Esophagus muscularis mucosa (tissue), 3 donors: ENCODE results near the gene NUP93.

Experiments
- POLR2A ChIP-seq: fragments of 450-650 bp; IDR thresholded peaks from one replicate; pipeline ENCODE4 v1.6.1; 2017; ENCODE audit warnings: antibody characterized with exemption, moderate library complexity, mild to moderate bottlenecking, low read depth
- TF ChIP-seq, protein P1 (sequence below), 3 experiments: fragments of 200-600 bp in 2 of 3; fragments of 450-650 bp in 1 of 3; sonication (generic) in 2 of 3; IDR thresholded peaks; one replicate each; pipeline ENCODE4 v1.5.1; 2017 to 2019; ENCODE audit warnings: antibody characterized with exemption in 3 of 3, mild to moderate bottlenecking in 2 of 3, moderate library complexity in 1 of 3

DNA sequence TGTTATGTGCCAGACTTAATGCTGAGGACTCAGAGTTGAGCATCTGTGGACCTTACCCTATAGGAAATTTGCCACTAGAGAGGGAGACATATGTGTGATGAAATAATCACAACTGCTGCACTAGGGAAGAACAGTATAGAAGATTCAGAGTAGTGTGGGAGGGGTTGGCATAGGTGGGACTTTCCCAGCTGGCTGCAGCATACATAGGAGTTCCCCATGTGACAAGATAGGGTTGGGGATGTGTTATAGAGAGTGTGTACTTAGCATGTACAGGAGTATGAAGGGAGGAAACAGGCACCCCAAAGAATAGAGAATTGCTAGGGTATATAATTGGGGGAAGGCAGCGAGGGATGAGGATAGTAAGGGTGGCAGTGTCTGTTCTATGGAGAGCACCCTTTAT is 2.9 kb downstream of the NUP93 start:
- TF ChIP-seq, protein P1, sequence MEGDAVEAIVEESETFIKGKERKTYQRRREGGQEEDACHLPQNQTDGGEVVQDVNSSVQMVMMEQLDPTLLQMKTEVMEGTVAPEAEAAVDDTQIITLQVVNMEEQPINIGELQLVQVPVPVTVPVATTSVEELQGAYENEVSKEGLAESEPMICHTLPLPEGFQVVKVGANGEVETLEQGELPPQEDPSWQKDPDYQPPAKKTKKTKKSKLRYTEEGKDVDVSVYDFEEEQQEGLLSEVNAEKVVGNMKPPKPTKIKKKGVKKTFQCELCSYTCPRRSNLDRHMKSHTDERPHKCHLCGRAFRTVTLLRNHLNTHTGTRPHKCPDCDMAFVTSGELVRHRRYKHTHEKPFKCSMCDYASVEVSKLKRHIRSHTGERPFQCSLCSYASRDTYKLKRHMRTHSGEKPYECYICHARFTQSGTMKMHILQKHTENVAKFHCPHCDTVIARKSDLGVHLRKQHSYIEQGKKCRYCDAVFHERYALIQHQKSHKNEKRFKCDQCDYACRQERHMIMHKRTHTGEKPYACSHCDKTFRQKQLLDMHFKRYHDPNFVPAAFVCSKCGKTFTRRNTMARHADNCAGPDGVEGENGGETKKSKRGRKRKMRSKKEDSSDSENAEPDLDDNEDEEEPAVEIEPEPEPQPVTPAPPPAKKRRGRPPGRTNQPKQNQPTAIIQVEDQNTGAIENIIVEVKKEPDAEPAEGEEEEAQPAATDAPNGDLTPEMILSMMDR (IDR thresholded peaks at IDR 0.05): no peak
- no peak for TF ChIP-seq POLR2A
